ENCODE measurements around the gene SPESP1. TPM values are rescaled to one million over a fixed set of nuclear protein-coding genes. Genes with fewer than 3 reads are reported as not detected.

The SPESP1 gene
- total and polyA plus RNA-seq, 2 experiments from 2014 or later = not detected

- Mint-ChIP-seq H3K27ac (no peak overlapping the region), H3K36me3 (ENCODE audit: low read depth) (peaks cover 4% of the 10 kb centered on the region; the same call in 1 of the 3 replicates), H3K9me3 (peaks cover 8% of the 10 kb centered on the region; the same call in 2 of the 3 replicates), H3K27me3 (ENCODE audit: insufficient read depth, low read depth, poor library complexity) (no peaks in the 10 kb centered on the region), H3K4me3 (no peak overlapping the region), H3K4me1 (no peaks in the 10 kb centered on the region)
- TF ChIP-seq ZNF462 (CRISPR knock-in tag; IDR thresholded peaks at IDR 0.05) (no peak), REST (IDR thresholded peaks at IDR 0.05; ENCODE audit: unreplicated experiment) (no peak), JUNB (IDR thresholded peaks at IDR 0.05; ENCODE audit: unreplicated experiment) (no peak), ZNF114 (CRISPR knock-in tag; IDR thresholded peaks at IDR 0.05) (no peak), EZH2phosphoT487 (IDR thresholded peaks at IDR 0.05; ENCODE audit: unreplicated experiment) (no peak), CREB1 (CRISPR knock-in tag; IDR thresholded peaks at IDR 0.05; ENCODE audit: low read depth) (no peak), ZNF331 (CRISPR knock-in tag; IDR thresholded peaks at IDR 0.05; ENCODE audit: low read depth) (no peak), POLR2AphosphoS5 (IDR thresholded peaks at IDR 0.05; ENCODE audit: low read depth) (no peak), NANOG (IDR thresholded peaks at IDR 0.05; ENCODE audit: borderline replicate concordance) (no peak), EZH2 (IDR thresholded peaks at IDR 0.05; ENCODE audit: low read depth, unreplicated experiment) (no peak), ETS1 (IDR thresholded peaks at IDR 0.05) (no peak), CTCF (conservative IDR thresholded peaks at IDR 0.05; ENCODE audit: low read depth in 2 of 2) (no peak), STAT1 (IDR thresholded peaks at IDR 0.05; ENCODE audit: unreplicated experiment) (no peak)
- H3K4me3 ChIP-seq = no peak overlapping the region
- H4K20me1 ChIP-seq (replicated peaks; ENCODE audit: insufficient read depth) = no peaks in the 10 kb centered on the region
- H3K36me3 ChIP-seq (ENCODE audit: insufficient read depth) = no peaks in the 10 kb centered on the region
- no peak overlapping the region for H2AFZ ChIP-seq
- no peaks in the 10 kb centered on the region for H3K4me1 ChIP-seq (ENCODE audit: insufficient read depth)
- no peaks in the 10 kb centered on the region for H3F3A ChIP-seq (replicated peaks; ENCODE audit: low read depth)
- no peak overlapping the region for H3K4me2 ChIP-seq
- H3K79me2 ChIP-seq (replicated peaks; ENCODE audit: insufficient read depth) = no peaks in the 10 kb centered on the region
- H3K9me2 ChIP-seq (ENCODE audit: insufficient read depth) = no peaks in the 10 kb centered on the region
- H3K27me3 ChIP-seq (ENCODE audit: insufficient read depth) = no peaks in the 10 kb centered on the region
- DNase-seq (ENCODE audit: low spot score) (no peak), ATAC-seq (no peak)
- H3K27ac ChIP-seq (ENCODE audit: low read depth) = no peak overlapping the region
Measured at GRCh38 chr15:68951813-68952212, 21.5 kb downstream of the SPESP1 start.

Measured in GM23338 (cell line).